Endothelial cell of umbilical vein (primary cell): Measurements from ENCODE around the gene RFX7.

Source experiments
- MAX ChIP-seq: IDR thresholded peaks from 2 replicates; pipeline ENCODE4 v1.6.1; 2011; ENCODE audit not compliant: insufficient read depth, insufficient read length
- POLR2AphosphoS5 ChIP-seq: IDR thresholded peaks from 2 replicates; pipeline ENCODE4 v1.6.1; 2012; ENCODE audit warnings: low read depth, mild to moderate bottlenecking, control low read depth, low read length, moderate library complexity; ENCODE audit not compliant: insufficient read depth

GRCh38 chr15:56236197-56236596, 7.5 kb downstream of the RFX7 start:
- TF ChIP-seq MAX (no peak), POLR2AphosphoS5 (no peak)
